Effector memory CD8-positive, alpha-beta T cell (primary cell): ENCODE data around the gene HSDL1.
A peak's percentile ranks its signal among the peaks of the same experiment; 100 is the strongest.

ENCODE experiments used
- ATAC-seq: fragments of 150-1000 bp; cut with Tn5 transposase; replicated peaks from 2 replicates; pipeline ENCODE4 v1.10.0; 2021; ENCODE audit warnings: mild to moderate bottlenecking, moderate library complexity
- DNase-seq, 3 experiments: peaks; one replicate each; pipeline ENCODE4 v3.0.0; 2021
- H3K27ac Mint-ChIP-seq, 2 donors: one replicate each; pipeline ENCODE4 v1.8.0; 2022; ENCODE audit warnings: mild to moderate bottlenecking in 2 of 2, mixed read lengths in 2 of 2, moderate library complexity in 2 of 2
- H3K27me3 Mint-ChIP-seq, 2 donors: one replicate each; pipeline ENCODE4 v1.8.0; 2022; ENCODE audit warnings: mixed read lengths in 2 of 2
- H3K36me3 Mint-ChIP-seq: one replicate; pipeline ENCODE4 v1.8.0; 2022; ENCODE audit warnings: mild to moderate bottlenecking, moderate library complexity, mixed read lengths; ENCODE audit not compliant: insufficient read depth
- H3K4me1 Mint-ChIP-seq, 2 donors: one replicate each; pipeline ENCODE4 v1.8.0; 2022; ENCODE audit warnings: low read depth in 2 of 2, mixed read lengths in 2 of 2
- H3K4me3 Mint-ChIP-seq, 2 donors: one replicate each; pipeline ENCODE4 v1.8.0; 2022; ENCODE audit warnings: mild to moderate bottlenecking in 2 of 2, mixed read lengths in 2 of 2, moderate library complexity in 2 of 2
- H3K9me3 Mint-ChIP-seq, 2 donors: one replicate each; pipeline ENCODE4 v1.8.0; 2022; ENCODE audit warnings: mixed read lengths in 2 of 2

Gene HSDL1

GRCh38 chr16:84181144-84181915 lies 36.4 kb upstream of the HSDL1 start:
- DNase-seq (no peak), ATAC-seq (no peak)
- Mint-ChIP-seq H3K36me3 (peaks cover 18% of the 10 kb centered on the region), H3K27me3 (no peaks in the 10 kb centered on the region), H3K4me3 (no peak overlapping the region), H3K27ac (no peak overlapping the region), H3K4me1 (peaks cover 6 to 19% of the 10 kb centered on the region in 2 donors), H3K9me3 (no peaks in the 10 kb centered on the region)

DNA sequence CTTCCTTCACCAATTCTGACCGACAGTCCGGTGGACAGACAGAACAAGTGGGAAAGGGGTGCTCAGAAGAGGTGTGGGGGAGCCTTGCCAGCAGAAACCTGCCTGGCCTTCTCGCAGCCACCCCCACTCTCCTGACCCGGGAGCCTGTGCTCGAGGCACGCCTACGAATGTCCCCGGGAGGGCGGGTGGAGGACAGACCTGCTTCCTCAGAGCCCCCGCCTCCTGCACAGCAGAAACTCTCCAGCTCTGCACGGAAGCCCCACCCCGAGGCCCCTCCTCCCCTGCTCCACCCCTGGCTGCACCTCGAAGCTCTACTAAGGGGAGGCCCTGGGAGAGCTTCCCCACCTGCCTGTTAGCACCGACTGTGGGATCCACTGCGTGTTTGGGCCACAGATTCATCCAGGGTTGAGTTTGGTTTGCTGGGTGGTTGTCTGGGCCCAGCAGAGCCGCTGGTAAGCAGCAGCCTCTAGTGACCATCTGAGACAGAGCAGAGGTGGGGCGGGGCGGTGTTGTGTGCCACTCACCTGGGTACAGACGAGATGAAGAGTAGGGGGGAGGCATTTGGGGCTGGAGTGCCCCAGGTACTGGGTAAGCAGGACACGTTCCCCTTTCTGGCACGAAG lies 35.7 kb upstream of the HSDL1 start:
- H3K27me3 Mint-ChIP-seq = no peaks in the 10 kb centered on the region

GRCh38 chr16:84179612-84180320 lies 34.8 kb upstream of the HSDL1 start:
- Mint-ChIP-seq H3K27me3 (no peaks in the 10 kb centered on the region), H3K27ac (no peak overlapping the region), H3K4me3 (no peak overlapping the region), H3K36me3 (peaks cover 14% of the 10 kb centered on the region), H3K9me3 (no peaks in the 10 kb centered on the region), H3K4me1 (peaks cover 6 to 14% of the 10 kb centered on the region in 2 donors)
- no peak for ATAC-seq
- no peak for DNase-seq

More for the DNA sequence above, 35.7 kb upstream of the HSDL1 start:
- H3K4me1 Mint-ChIP-seq = peaks cover 0 to 13% of the 10 kb centered on the region in 2 donors
- DNase-seq = no peak
- H3K9me3 Mint-ChIP-seq = no peaks in the 10 kb centered on the region
- H3K27ac Mint-ChIP-seq = no peak overlapping the region
- no peak overlapping the region for H3K4me3 Mint-ChIP-seq
- ATAC-seq = no peak
- peaks cover 14% of the 10 kb centered on the region for H3K36me3 Mint-ChIP-seq

- no peak overlapping the region for H3K27ac Mint-ChIP-seq
- no peak overlapping the region for H3K4me3 Mint-ChIP-seq
- no peaks in the 10 kb centered on the region for H3K27me3 Mint-ChIP-seq
- peaks cover 6 to 7% of the 10 kb centered on the region in 2 donors for H3K4me1 Mint-ChIP-seq
- peaks cover 13% of the 10 kb centered on the region for H3K36me3 Mint-ChIP-seq
- DNase-seq (no peak), ATAC-seq (no peak)
- no peaks in the 10 kb centered on the region for H3K9me3 Mint-ChIP-seq
These were observed 34.1 kb upstream of the HSDL1 start for GRCh38 chr16:84178892-84179611.

DNA sequence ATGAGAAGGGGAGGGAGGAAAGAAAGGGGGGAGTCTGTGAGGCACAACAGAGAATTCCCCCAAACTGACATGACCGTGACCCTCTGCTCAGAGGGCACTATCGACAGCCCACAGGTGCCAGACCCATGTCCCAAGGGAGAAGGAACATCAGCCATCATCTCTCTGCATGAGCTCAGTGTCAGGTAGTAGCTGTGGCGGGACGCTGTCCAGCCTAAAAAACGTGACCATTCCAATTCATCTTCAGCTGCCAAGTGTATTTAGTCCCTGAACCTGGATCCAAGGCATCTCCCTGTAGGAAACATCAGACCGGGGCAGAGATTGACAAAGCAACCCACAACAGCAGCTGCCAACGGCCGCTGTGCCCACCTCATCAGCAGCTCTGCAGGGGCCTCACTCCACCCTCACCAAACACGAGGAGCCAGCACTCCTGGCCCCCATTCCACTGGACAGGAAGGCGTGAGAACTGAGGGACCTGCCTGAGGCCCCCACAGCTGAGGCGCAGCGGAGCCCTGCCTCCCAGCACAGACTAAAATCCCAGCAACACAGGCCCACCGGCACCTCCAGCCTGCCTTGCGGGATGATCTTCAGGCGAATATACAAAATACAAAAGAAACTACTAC lies 33.3 kb upstream of the HSDL1 start:
- Mint-ChIP-seq H3K9me3 (no peaks in the 10 kb centered on the region), H3K27me3 (no peaks in the 10 kb centered on the region), H3K27ac (peak overlapping the region; percentile 53 to 60), H3K4me3 (no peak overlapping the region), H3K4me1 (peaks cover 5 to 6% of the 10 kb centered on the region in 2 donors), H3K36me3 (peaks cover 11% of the 10 kb centered on the region)
- no peak for DNase-seq
- ATAC-seq = no peak

- Mint-ChIP-seq H3K27me3 (peaks cover 4 to 5% of the 10 kb centered on the region in 2 donors), H3K4me1 (peaks cover 5 to 6% of the 10 kb centered on the region in 2 donors), H3K27ac (peak overlapping the region; percentile 53 to 60), H3K4me3 (no peak overlapping the region), H3K36me3 (peaks cover 11% of the 10 kb centered on the region), H3K9me3 (no peaks in the 10 kb centered on the region)
- DNase-seq = no peak
- ATAC-seq = no peak
These were observed 32.7 kb upstream of the HSDL1 start for GRCh38 chr16:84177741-84178073.

GRCh38 chr16:84176192-84177053 lies 31.4 kb upstream of the HSDL1 start:
- H3K4me1 Mint-ChIP-seq = peaks cover 5 to 6% of the 10 kb centered on the region in 2 donors
- H3K27ac Mint-ChIP-seq = no peak overlapping the region
- H3K4me3 Mint-ChIP-seq = no peak overlapping the region
- no peaks in the 10 kb centered on the region for H3K9me3 Mint-ChIP-seq
- DNase-seq = no peak
- peaks cover 11% of the 10 kb centered on the region for H3K36me3 Mint-ChIP-seq
- ATAC-seq = no peak
- peaks cover 11 to 15% of the 10 kb centered on the region in 2 donors for H3K27me3 Mint-ChIP-seq

DNA sequence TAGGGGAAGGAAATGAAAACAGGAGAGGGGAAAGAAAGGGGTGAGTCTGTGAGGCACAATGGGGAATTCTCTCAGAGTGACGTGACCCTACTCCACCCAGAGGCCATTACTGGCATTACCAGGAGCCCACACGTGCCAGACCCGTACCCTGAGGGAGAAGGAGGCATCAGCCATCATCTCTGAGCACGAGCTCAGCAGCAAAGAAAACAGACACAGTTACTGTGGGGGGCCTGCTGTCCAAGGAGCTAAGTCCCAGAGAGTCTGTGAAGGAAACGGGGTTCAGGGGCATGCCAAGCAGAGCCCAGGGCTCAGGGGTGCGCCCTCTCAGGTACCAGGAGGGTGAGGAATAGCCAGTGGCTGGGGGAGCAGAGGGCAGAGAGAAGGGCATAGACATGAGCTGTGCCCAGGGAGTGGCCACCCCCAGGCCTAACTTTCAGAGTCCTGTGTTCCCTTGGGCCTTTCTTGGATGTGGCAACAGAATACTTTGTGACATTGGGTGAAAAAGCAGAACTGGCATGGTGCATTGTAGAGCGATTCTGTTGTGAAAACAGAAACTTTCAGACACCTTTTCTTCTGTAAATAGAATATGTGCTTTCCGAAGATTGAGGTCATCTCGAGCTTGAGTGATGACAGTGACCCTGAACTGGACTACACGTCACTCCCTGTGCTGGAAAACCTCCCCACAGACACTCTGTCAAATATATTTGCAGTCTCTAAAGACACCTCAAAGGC lies 30.5 kb upstream of the HSDL1 start:
- ATAC-seq (peak; percentile 98), DNase-seq (peak; percentile 53 to 70 (median 55))
- no peaks in the 10 kb centered on the region for H3K9me3 Mint-ChIP-seq
- peaks cover 11 to 15% of the 10 kb centered on the region in 2 donors for H3K27me3 Mint-ChIP-seq
- H3K4me3 Mint-ChIP-seq = no peak overlapping the region
- peaks cover 11% of the 10 kb centered on the region for H3K36me3 Mint-ChIP-seq
- peaks cover 5 to 6% of the 10 kb centered on the region in 2 donors for H3K4me1 Mint-ChIP-seq
- H3K27ac Mint-ChIP-seq = peak overlapping the region in 1 of 2 donors; percentile 55

- DNase-seq = no peak
- H3K4me1 Mint-ChIP-seq = peaks cover 5 to 6% of the 10 kb centered on the region in 2 donors
- H3K4me3 Mint-ChIP-seq = no peak overlapping the region
- H3K9me3 Mint-ChIP-seq = no peaks in the 10 kb centered on the region
- ATAC-seq = no peak
- H3K27me3 Mint-ChIP-seq = peaks cover 21 to 25% of the 10 kb centered on the region in 2 donors
- no peak overlapping the region for H3K27ac Mint-ChIP-seq
- peaks cover 14% of the 10 kb centered on the region for H3K36me3 Mint-ChIP-seq
These were observed 29.4 kb upstream of the HSDL1 start for GRCh38 chr16:84174396-84174795.

DNA sequence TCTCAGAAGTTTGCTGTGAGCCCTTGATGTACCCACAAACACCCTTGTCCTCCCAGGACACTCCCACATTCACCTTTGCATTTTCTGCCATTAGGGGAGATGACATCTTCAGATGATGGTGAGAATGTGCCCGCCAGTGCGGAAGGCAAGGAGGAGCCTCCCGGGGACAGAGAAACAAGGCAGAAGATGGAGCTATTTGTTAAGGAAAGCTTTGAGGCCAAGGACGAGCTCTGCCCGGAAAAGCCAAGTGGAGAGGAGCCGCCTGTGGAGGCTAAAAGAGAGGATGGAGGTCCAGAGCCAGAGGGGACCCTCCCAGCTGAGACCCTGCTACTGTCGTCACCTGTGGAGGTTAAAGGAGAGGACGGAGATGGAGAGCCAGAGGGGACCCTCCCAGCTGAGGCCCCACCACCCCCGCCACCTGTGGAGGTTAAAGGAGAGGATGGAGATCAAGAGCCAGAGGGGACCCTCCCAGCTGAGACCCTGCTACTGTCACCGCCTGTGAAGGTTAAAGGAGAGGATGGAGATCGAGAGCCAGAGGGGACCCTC lies 24.9 kb upstream of the HSDL1 start:
- H3K36me3 Mint-ChIP-seq = peaks cover 3% of the 10 kb centered on the region
- no peaks in the 10 kb centered on the region for H3K9me3 Mint-ChIP-seq
- H3K4me3 Mint-ChIP-seq = no peak overlapping the region
- ATAC-seq (no peak), DNase-seq (no peak)
- no peaks in the 10 kb centered on the region for H3K4me1 Mint-ChIP-seq
- no peak overlapping the region for H3K27ac Mint-ChIP-seq
- peaks cover 42 to 61% of the 10 kb centered on the region in 2 donors for H3K27me3 Mint-ChIP-seq

DNA sequence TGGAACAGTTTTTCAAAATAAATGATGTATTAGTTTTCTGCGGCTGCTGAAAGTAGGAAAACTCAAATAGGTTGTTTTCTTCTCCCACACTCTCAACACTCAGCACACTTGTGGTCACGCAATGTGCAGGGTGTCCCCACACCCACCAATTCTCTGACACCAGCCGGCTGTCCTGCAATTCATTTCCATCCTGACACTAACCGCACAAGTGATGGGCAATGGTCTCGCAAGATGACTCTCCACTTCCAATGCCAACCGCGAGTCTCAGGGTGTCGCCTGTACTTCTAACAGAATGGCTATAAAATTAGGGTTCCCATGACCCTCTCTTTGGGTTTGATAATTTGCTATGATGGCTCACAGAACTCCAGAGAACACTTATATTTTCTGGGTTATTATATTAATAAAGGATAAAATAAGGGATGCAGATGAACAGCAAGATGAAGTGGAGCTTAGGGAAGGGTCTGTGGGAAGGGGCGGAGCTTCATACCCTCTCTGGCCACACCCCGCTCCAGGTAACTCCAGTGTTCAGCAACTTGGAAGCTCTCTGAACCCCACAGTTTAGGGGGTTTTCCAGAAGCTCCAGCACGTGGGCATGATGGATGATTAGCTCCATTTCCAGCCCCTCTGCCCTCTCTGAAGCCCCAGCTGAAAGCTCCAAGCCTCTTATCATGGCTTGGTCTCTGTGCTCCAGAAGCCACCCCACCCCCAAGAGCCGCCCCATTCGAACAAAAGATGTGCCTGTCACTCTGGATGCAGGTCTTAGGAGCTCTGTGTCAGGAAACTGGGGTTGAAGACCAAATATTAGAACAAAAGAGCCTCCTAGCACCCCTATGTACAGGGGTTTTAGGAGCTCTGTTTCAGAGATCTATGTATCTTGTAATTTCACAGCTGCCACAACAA lies 22.1 kb upstream of the HSDL1 start:
- H3K9me3 Mint-ChIP-seq = no peaks in the 10 kb centered on the region
- DNase-seq = no peak
- H3K4me3 Mint-ChIP-seq = no peak overlapping the region
- ATAC-seq = no peak
- no peaks in the 10 kb centered on the region for H3K4me1 Mint-ChIP-seq
- H3K36me3 Mint-ChIP-seq = peaks cover 3% of the 10 kb centered on the region
- H3K27me3 Mint-ChIP-seq = peaks cover 35 to 64% of the 10 kb centered on the region in 2 donors
- no peak overlapping the region for H3K27ac Mint-ChIP-seq
